A172 (cell line): ENCODE measurements around the gene FSTL1. TPM values are rescaled to one million over a fixed set of nuclear protein-coding genes. Genes with fewer than 3 reads are reported as not detected.
A peak's percentile ranks its signal among the peaks of the same experiment; 100 is the strongest.

Experiments used
- DNase-seq: peaks from one replicate; pipeline ENCODE4 v3.0.0-alpha.2; 2015; ENCODE audit warnings: low spot score
- total RNA-seq: library from RNA; depleted of rRNA; stranded (reverse); fragments of >200 nt; shearing (Covaris generic); gene quantifications from 2 replicates; pipeline ENCODE4 v1.2.3, GENCODE V29; 2014

The FSTL1 gene
- total RNA-seq, 1 experiment from 2014 or later = 812 TPM

GRCh38 chr3:120440001-120440703 is 10.6 kb downstream of the FSTL1 start:
- no peak for DNase-seq

- no peak for DNase-seq
Measured at GRCh38 chr3:120438665-120439370, 12.0 kb downstream of the FSTL1 start.

GRCh38 chr3:120438216-120438615 is 12.6 kb downstream of the FSTL1 start:
- DNase-seq = no peak

GRCh38 chr3:120437559-120437958 is 13.2 kb downstream of the FSTL1 start:
- DNase-seq = no peak

GRCh38 chr3:120436523-120437050 is 14.2 kb downstream of the FSTL1 start:
- no peak for DNase-seq

- DNase-seq = peak; percentile 85
Measured at GRCh38 chr3:120435621-120436020, 15.2 kb downstream of the FSTL1 start.

GRCh38 chr3:120433662-120434331 is 17.0 kb downstream of the FSTL1 start:
- no peak for DNase-seq

GRCh38 chr3:120432150-120432860 is 18.5 kb downstream of the FSTL1 start:
- DNase-seq = no peak

- peak; percentile 53 for DNase-seq
Measured at GRCh38 chr3:120429921-120430361, 20.9 kb downstream of the FSTL1 start.

- peak; percentile 57 for DNase-seq
Measured at GRCh38 chr3:120428924-120429323, 21.9 kb downstream of the FSTL1 start.

- DNase-seq = no peak
Measured at GRCh38 chr3:120427201-120427600, 23.6 kb downstream of the FSTL1 start.

- peak; percentile 87 for DNase-seq
Measured at GRCh38 chr3:120425572-120426250, 25.1 kb downstream of the FSTL1 start.

- no peak for DNase-seq
Measured at GRCh38 chr3:120424976-120425570, 25.7 kb downstream of the FSTL1 start.

GRCh38 chr3:120424506-120424905 is 26.3 kb downstream of the FSTL1 start:
- no peak for DNase-seq

GRCh38 chr3:120423432-120423831 is 27.4 kb downstream of the FSTL1 start:
- DNase-seq = no peak

GRCh38 chr3:120421926-120422325 is 28.9 kb downstream of the FSTL1 start:
- DNase-seq = no peak

- DNase-seq = no peak
Measured at GRCh38 chr3:120420928-120421551, 29.8 kb downstream of the FSTL1 start.

GRCh38 chr3:120420360-120420759 is 30.4 kb downstream of the FSTL1 start:
- no peak for DNase-seq

GRCh38 chr3:120419797-120420196 is 31.0 kb downstream of the FSTL1 start:
- DNase-seq = no peak

GRCh38 chr3:120418866-120419490 is 31.8 kb downstream of the FSTL1 start:
- DNase-seq = peak; percentile 73
